HG02642 (cell line): ENCODE results near the gene ABO.
"Not testable (repeated sequence)": the region's sequence is repeated elsewhere in the genome, so short reads cannot be mapped to it uniquely, and the experiment has no call there.

Experiments used
- ATAC-seq: cut with Tn5 transposase; IDR thresholded peaks from one replicate; pipeline ENCODE4 v1.9.1; 2021; ENCODE audit warnings: mild to moderate bottlenecking; ENCODE audit not compliant: unreplicated experiment, poor library complexity

The ABO gene

DNA sequence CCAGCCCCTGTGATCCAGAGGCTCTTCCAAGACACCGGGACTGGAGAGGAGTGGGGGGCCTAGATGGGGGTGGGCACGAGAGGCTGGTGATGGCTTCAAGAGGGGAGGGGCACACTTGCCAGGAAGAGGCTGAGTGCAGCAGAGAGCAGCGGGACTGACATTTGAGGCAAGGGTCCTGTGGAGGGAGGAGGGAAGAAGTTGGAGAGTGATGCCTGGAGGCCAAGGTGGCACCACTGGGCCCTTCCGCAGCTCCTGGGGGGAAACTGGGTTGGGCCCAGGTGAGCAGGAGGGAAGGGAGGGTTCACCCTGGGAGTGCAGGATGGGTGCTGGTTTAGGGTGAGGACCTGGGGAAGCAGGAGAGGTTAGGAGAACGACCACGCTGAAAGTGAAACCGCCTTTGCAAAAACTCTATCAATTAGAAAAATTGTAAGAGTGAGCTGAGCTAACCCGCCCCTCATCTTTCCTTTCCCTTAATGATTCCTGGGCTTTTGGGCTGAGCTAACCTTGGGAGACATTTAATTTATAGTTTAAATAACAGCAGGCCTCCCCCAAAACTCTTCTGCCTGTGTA is 26.2 kb downstream of the ABO start:
- ATAC-seq: no peak

- ATAC-seq: no peak
Measured at GRCh38 chr9:133247632-133248031, 27.4 kb downstream of the ABO start.

- no peak for ATAC-seq
Measured at GRCh38 chr9:133246991-133247390, 28.0 kb downstream of the ABO start.

- ATAC-seq: no peak
Measured at GRCh38 chr9:133246562-133246961, 28.4 kb downstream of the ABO start.

- no peak for ATAC-seq
Measured at GRCh38 chr9:133242991-133243390, 32.0 kb downstream of the ABO start.

- no peak for ATAC-seq
Measured at GRCh38 chr9:133242241-133242640, 32.8 kb downstream of the ABO start.

- ATAC-seq: no peak
Measured at GRCh38 chr9:133239533-133240090, 35.4 kb downstream of the ABO start.

- no peak for ATAC-seq
Measured at GRCh38 chr9:133238851-133239532, 36.0 kb downstream of the ABO start.

DNA sequence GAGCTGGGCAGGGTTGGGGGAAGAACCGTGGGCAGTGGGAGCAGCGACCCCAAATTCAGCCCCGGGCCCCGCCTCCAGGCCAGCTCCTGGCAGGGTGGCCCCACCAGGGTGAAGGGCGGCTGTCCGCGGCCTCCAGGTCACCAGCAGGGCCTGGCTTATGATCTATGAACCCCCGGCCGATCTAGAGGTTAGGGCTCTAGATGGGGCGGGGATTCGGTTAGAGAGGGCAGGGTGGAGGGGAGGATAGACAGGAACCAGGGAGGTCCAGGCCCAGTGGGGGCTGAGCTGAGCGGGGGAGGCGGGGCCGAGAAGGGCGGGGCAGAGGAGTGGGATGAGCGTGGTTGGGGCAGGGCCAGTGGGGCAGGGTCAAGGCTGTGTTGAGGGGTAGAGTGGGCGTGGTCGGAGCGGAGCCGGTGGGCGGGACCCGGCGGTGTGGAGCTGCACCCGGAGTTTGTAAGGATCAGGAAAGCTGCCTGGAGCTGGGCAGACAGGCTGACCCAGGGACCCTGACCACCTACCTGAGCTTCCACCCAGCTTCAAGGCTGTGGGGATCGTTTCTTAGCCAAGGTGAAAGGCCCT is 36.6 kb downstream of the ABO start:
- no peak for ATAC-seq

GRCh38 chr9:133237035-133237731 is 37.8 kb downstream of the ABO start:
- no peak for ATAC-seq

DNA sequence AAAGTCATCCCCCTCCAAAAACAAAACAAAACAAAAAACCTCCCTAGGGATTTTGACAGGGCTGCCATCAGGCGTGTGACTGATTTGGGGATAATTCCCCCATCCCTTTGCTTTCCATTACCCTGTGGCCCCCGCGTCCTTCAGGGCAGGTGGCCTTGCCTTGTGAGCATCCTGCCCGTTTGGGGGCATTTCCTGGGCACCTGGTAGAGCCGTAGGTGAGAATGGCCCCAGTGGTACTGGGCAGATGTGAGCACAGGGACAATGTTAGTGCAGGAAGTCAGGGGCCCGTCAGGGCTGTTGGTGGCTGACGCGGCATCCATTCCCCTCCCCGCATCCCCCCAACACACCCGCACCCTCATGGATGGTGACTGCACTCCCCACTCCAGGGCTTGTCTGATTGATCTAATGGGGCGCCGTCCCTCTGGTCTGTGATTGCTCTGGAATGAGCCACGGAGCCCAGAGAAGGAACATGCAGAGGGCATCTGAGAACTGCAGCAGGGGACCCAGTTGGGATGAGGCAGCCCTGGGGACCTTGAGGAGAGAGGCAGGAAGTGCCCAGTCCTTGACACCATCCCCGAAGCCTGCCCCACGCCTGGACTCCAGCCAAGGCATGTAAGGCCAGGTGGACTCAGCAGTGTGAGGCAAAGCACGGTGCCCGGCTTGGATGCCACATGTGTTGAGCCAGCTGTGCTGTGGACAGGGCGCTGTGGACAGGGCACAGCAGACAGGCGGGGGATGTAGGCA is 38.5 kb downstream of the ABO start:
- ATAC-seq: not testable (repeated sequence)

DNA sequence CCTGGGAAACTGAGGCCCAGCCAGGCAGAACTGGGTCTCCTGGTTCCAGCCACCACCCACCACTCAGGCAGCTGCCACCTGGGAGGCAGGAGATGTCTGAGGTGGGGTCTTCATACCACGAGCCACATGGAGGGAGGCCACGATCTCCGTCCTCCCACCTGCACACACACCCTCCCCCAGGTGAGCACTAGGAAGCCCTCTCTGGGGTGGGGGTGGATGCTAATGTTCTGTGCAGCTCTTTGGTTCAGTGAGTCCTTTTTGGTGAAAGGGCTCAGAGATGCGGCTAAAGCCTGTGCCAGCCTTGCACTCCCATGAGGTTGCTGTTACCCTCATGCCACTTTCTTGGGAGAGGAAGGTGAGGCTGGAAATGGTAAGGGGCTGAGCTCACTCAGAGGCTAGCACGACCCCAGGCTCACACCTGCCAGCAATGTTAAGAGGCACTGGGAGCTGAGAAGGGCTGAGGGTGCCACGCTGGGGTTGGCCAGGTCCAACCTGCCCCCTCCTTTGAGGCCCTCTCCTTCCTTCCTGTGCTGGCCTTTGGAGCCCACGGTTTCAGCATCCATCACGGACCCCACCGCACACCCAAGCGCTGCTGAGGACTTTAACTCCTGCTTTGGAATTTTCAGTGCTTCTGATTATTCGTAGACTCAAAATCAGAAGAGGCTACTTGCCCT is 39.3 kb downstream of the ABO start:
- no peak for ATAC-seq

GRCh38 chr9:133234577-133235322 is 40.3 kb downstream of the ABO start:
- no peak for ATAC-seq

GRCh38 chr9:133233681-133234432 is 41.1 kb downstream of the ABO start:
- ATAC-seq: no peak

DNA sequence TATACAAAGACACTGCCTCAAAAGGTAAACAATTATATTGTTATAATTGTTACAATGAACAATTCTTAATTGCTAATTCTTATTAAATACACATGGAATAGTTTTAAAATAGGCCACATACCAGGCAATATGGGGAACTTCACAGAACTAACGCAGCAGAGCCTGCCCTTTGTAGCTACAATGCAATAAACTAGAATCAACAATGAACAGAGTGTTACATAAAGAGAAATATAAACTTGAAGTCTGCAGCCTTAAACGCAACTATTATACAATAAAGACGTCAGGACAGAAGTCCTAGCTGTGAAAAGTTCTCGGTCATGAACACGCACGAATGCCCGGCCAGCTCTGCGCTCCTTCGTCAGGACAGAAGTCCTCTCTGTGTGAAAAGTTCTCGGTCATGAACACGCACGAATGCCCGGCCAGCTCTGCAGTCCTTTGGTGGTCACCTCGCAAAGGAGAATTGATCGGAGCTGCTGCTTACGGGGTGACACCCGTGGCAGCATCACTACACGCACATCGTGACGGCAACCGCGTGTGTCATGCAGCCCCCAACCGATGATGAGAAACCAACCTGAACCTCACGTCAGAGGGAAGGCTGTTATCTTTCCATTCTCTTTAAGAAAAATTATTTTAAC is 43.0 kb downstream of the ABO start:
- not testable (repeated sequence) for ATAC-seq

- ATAC-seq: not testable (repeated sequence)
Measured at GRCh38 chr9:133230514-133230913, 44.5 kb downstream of the ABO start.

DNA sequence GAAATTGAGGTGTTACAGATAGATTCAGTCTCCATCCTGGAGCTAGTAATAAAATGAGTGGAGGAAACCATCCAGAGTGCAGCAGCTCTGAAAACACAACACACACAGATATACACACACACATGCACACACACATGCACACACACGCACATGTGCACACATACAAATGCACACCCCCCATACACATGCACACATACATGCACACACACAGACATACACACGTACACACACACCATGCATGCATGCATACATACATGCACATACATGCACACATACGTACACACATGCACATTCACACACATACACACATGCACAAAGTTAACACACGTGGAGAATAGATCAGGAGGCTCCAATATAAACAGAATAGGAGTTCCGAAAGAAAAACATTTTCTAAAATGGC is 44.9 kb downstream of the ABO start:
- ATAC-seq: no peak
